Measurements from ENCODE around the gene COL12A1.
"Not testable (repeated sequence)": the region's sequence is repeated elsewhere in the genome, so short reads cannot be mapped to it uniquely, and the experiment has no call there.

Gene COL12A1

DNA sequence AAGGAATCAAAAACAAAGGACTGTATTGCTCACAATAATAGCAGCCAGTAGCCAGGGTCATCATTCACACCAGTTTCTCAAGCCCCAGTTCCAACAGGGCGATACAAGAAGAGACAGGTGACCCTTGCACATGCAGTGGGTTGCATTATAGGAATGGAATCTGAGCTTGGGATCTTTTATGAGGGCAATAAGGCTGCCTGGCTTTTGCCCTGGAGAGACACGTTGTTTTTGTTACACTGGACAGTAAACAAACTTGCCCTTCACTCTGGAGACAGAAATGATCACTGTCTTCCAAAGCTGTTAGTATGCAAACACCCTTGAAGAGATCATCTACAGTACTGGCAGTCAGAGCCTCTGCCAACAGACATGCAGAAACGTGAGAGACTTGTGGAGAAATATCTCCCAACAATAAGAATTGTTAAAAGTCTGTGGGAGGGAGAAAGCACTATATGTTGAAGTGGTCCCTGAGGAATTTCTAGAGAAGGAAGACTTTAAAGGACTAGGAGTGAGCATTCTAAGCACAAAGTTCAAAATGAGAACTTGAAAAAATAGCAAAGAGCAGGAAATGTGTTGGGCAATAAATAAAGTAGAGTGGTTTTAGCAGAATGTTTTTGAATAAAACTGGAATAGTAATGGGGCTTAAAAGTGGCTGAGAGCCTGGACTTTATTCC is 6.2 kb upstream of the COL12A1 start:
- DNase-seq, result no peak

DNA sequence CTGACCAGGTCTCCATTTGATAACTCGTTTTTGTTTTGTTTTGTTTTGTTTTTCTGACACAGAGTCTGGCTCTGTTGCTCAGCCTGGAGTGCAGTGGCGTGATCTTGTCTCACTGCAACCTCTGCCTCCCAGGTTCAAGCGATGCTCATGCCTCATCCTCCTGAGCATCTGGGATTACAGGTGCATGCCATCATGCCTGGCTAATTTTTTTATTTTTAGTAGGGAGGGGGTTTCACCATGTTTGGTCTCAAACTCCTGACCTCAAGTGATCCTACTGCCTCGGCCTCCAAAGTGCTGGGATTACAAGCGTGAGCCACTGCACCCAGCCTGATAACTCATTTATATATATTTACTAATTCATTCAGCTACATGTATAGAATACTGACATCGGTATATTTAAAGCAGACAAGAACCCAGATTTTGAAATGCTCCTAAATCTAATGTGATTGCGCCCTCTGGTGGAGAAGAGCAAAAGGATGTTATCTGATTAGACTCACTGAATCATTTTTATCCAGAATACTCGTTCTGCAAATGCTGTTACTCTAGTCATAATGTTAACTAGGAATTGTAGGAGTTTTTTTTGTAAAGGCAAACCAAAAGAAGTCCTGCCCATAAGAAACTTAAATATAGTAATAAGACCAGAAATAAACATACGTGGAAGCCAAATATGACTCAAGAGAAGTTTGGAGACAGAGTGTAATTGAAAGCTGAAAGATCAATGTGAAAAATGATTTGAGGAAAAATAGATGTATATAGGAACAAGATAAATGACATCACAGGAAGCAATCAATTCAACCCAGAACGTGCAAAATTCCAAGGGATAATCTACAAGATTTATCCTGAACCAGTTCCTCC is 5.3 kb upstream of the COL12A1 start:
- DNase-seq, result no peak

DNA sequence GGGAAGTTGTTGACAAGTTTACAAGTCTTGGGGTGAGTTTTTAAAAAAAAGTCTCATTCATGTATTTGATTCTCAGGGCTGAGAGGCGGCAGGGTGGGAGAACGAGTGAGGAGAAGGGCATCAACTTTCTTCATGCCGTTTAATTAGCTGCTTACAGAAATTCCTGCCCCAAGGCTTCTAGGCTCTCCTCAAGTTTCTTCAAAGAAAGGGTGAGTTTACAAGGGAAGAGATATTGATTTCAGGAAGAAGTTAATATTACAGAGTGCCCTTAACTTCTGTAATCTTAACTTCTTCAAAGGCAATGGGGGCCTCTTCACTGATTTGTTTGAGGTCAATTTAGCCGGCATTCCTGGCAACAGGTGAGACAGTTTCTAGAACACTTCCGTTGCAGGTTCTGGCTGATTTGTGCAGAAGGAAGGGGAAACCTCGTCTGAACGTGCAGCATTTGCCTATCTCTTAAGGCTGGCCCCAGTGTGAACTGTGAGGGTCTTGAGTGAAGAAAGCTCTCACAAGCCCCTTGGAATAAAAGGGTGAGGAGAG is 3.4 kb upstream of the COL12A1 start:
- DNase-seq, result no peak

DNA sequence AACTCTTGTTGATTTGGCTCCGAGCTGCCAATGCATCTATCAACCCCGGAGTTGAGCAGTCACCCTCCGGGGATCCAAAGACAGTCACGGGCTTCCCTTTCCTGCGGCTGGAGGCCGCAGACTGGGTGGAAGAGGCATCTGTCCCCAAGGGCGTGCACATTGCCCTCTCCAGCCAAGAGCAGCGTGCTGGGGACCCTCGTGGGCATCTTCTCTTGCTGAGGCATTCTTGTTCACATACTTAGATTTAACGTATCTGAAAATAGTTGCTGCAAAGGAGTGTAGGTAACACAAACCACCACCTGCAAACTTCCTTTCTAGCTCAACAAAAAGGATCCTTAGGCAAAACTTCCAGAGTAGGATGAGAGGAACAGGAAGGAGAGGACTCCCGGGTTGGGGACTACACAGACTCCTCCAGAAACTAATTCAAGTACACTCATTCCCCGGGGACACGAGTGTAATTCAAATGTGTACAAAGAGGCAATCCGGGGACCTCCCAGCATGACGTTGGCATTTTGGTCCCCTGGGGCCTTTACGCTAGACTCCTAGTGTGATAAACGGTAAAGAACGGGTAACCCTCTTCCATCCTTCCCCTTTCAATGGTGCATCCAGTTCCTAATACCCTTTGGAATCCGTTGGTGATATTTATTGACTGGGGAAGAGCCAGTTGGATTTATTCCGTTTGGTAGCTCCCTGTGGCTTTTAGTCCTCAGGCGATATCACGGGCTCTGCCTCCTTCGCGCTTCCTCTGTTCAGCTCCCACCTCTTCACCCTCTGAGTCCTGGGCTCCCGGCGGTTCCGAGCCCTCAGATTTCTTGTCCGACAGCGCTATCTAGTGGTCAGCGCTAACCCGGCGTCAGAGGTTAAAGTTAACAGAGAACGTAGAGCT is 2.7 kb upstream of the COL12A1 start:
- peak; percentile 42 for DNase-seq

DNA sequence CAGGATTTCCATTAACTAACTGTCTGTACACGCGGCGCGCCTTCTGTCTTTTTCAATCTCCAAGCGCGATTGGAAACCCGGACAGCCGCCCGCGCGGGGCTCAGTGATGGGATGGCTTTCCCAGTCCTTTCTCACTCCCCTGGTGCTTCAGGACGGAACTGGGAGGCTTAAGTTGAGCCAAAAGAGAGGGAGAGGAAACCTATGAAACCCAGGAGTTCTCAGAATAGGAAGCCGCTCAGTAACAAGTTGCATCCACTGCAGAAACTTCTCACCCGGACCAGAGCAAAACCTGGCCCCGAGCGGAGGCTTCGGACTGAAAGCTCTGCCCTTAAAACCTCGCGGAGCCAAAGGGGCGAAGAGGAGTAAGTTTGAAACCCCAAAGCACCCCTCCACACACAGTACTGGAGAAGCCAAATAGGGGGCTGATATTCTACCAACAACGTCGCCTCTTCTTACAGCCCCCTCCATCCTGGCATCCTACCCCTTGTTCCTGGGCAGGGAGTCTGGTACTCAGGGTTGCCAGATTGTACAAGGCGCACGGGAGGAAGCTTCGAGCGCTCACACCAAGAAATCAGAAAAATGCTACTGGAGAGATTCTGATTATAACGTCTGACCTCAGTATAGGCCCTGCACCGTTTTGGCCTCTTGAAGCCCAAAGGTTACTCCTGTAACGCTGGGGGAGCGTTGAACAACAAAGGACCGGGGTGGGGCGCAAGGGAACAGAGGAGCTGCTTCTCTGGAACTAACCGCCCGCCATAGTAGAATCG is 906 bp upstream of the COL12A1 start:
- no peak for DNase-seq

DNA sequence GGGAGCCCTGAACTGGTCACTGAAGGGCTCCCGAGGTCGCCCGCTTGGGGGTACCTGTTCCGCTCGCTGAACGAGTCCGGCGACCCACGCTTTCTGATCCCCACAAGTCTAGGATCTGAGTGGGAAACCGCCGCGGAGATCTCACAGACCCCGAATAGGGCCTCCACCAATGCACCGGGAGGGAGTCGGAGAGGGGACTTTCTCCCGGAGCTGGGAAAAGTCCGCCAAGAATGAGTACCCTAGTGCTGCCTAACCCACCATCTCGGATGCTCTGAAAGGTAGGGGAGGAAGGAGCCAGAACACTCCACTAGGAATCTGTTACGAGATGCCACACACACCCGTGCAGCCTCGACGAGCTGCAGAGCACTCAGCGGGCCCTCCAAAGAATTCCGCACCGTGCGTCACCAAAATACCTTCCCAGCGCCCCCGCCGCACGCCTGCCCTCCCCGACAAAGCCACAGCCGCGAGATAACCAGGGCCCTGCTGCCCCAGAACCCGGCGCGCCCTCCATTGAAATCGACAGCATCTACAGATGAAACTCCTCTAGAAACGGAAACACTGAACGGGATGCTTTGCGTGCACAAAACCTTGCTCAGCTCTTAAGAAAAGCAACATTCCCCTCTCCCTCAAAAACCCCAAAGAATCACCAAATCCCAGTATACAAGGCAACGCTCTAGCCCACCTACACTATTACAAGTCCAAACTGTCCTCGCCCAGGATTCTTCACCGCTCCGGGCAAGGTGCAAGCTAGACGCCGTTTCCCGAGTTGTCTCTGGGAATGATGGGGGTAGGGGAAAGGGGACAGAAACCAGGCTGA is 686 bp downstream of the COL12A1 start:
- DNase-seq, result no peak

DNA sequence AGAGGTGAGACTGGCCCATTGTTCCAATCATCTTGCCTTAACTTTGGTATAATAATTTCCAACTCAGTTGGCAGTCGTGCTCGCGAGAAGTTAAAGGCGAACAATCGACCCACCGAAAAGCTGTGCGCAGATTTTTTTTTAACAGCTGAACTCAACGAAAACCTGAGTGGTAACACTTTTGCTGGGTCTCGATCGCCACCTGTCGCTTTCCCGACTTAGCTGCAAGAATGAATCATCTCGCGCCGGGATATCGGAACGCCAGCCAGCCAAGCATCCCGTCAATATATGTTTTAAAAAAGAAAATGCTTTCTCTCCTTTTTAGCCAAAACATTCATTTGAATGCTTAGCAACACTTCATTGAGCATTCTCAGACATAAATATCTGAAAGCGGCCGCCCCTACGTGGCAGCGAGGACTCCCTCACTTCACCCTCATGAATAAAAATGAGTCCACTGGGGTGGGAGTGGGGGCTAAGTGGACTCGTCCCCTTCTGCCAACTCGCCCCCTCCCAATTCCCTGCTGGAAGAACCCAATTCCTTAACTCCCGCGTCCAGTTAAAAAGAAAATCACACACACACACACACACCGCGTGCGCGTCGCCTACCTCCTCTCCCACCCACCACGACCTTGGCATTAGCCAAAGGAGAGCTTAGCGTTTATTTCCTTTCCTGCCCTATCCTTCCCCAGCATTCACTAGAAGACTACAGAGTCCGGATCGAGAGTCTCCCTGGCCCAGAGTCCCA is 1.5 kb downstream of the COL12A1 start:
- no peak for DNase-seq

DNA sequence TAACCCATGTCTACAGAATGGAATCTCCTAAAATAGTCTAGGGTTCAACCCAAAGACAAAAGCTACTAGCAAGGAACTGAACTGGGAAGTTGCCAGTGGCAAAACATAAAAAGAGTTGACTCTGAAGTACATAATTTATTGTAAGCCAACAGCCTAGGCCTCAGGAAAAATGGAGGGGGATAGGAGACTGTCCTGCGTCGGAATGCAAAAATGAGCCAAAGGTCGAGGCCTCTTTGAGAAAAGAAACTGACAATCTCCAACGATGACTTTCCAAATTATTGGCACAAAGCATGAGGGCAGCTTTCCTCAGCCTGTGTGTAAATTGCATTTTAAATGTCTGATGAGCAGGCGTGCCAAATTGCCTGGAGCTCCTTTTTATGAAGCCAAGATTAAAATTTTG is 2.1 kb downstream of the COL12A1 start:
- DNase-seq, result no peak

DNA sequence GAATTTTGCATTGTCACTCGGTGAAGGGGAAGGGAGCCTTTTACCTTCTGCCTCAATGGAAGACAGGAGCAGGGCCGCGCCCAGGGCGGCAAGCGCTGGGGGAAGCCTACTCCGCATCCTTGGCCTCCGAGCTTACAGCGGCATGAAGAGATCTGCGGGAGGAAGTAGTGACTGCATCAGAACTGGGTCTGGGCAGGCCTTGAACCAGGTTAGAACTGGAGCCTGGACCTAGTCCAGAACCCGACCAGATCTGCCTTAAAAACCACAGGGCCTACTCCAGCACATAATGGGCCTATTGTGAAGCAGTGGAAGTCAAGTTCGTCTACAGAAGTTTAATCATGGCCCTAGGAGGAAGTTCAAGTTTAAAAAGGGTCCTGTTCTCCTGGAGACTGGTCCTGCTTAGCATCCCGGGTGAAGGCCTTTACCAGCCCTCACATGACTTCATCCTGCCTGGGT is 3.1 kb downstream of the COL12A1 start:
- DNase-seq, result no peak

DNA sequence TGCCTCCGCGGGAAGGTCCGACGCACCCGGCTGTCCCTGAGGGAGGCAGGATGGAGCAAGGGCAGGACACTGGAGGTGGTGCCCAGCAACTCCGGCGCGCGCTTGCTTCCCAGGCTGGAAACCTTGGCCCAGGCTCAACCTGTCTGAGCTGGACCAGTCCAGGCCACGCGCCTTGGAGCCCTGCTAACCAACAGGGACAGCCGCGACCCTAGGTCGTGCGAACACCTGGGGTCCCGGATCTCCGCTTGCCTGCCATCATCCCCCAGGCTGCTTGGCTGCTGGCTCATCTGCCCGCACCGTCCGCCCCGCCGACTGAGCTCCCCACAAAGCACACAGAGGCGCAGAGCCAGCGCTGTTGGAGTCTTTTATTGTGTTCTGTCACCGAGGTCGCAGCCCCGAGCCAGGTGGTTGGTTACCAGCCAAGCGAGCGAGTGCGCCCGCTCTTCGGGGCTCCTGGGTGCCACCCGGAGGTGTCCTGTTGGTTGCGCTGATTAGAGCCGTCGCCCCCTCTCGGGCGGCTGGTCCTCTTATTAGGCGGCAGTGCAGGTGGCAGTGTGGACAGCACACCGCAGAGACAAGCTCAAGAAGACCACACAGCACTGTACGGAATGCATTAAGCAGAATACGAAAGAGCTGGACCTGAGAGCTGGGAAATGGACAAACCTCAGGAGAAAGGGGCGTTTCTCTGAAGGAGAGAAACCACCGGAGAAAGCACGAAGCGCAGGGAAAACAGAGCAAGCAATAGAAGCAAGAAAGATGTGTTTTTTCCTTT is 3.8 kb downstream of the COL12A1 start:
- DNase-seq, result no peak

DNA sequence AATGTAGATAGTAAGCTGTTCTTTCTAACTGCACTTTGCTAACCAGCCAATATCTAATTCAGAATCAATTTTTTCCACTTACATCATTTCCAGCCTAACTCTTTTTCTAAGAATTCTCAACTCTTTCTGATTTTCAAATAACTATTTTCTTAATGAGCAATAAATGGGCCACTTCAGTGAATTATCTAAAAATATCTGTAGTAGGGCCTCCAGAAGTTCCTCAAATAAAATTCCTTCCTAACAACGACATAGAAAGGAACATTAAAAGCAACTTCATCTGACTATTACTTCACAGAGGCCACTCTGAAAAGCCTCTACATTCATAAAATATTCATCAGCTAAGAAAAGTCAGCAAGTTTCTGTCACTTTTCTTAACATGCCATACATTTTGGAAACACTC is 4.8 kb downstream of the COL12A1 start:
- DNase-seq, result no peak

DNA sequence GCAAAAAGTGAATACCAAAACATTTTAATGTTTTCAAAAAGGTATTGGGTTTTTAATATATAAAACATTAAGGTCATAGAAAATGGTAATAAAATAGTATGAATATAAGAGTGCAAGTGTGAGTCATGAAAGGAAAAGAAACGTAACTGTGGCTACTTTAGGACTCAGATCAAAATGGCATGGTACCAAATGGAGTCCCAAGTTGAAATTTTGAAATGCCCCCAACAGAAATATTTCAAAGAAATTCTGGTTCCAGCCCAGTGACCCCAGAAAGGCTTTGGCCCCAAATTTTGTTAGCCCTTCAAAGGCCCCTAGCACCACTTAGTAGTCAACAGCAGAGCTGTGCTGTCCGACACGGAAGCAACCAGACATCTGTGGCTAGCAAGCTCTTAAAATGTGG is 6.0 kb downstream of the COL12A1 start:
- DNase-seq, result no peak

DNA sequence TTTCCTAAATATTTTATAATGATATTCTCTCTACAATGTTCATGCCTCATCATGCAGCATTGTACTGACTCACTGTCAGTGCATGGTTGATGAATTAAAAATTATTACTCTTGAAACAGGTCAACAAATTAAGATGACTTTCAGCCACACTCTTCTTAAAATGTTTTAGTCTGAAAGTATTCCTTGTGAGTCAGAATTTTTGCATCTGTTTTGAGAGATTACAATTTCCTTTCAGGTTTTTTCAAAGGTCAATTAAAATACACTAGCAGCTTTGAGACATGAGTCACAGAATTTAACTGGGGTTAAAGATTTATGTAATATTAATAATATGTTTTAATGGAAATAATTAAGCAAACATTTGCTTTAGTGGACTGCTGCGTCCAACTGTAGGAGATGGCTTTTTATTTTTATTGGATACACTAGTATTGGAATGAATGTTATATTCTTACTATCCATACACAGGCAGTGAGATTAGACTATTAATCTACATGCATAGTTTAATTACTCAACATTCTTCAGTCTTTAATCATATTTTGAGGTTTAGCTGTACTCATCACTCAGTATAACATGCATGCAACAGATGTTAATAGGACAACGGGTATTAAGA is 9.7 kb downstream of the COL12A1 start:
- no peak for DNase-seq

DNA sequence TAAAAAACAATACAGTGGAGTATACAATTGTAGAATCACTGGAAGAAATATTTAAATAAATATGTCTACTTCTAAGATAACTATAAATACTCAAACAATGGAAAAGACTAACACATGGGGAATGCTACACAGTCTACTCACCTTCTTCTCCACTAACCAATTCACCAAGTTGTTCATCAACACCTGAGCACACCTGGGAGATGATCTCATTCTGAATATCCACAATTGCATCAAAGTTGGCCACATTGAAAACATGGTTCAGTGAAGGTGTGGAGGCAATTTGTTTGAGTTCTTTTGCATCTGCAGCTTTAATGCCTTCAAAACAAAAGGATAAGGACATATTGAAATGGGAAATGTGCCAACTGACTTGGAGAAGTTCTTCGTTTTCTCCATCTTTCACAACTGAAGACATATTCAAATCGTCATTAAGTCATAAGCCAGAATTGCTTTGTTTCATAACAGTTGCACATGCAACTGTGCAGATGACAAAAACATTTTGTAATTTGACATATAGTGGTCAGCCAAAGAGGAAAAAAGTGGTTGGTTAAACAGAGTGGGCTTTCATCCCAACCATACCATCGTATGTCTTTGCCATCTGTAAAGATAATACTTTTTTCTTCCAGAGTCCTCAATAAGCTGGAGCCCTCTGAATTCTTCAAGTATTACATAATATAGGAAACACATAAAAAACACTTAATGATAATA is 17.5 kb downstream of the COL12A1 start:
- no peak for DNase-seq

DNA sequence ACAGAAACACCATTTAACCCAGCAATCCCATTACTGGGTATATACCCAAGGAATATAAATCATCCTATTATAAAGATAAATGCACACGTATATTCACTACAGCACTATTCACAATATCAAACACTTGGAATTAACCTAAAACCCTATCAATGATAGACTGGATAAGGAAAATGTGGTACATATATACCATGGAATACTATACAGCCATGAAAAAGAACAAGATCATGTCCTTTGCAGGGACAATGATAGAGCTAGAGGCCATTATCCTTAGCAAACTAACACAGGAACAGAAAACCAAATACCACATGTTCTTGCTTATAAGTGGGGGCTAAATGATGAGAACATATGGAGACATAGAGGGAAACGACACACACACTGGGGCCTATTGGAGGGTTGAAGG is 19.3 kb downstream of the COL12A1 start:
- not testable (repeated sequence) for DNase-seq

DNA sequence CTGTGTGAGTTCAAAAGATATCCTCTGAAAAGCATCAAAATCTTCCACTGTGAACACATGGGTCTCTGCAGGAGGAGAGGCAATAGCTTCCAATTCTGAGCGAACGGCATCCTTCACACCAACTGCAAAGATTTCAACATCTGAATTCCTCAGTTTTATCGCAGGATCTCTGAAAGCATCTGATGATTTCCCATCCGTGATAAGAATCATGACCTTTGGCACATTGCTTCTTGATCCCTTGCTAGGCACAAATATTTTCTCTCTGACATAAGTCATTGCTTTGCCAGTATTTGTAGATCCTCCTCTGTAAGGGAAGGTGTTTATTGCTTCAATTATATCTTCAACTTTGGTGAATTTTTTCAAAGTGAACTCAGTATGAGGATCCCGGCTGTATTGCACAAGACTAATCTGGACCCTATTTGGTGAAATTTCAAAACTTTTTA is 22.7 kb downstream of the COL12A1 start:
- no peak for DNase-seq

DNA sequence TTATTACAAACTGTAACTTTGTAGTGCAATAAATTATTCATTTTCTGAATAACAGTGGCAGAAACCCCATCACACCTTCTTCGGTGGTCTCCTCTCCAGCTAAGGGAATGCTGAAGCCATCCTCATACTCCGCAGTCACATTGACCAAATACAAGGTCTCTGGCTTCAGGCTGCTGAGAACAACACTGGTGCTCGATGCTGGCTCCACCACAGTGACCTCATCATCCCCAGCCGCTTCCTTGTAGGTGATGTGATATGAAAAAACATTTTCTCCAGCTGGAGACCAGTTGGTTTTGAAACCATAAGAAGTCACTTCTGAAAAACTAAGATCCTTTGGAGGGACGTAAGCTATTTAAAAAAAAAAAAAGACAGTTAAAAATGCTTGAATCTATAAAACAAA is 25.0 kb downstream of the COL12A1 start:
- no peak for DNase-seq

DNA sequence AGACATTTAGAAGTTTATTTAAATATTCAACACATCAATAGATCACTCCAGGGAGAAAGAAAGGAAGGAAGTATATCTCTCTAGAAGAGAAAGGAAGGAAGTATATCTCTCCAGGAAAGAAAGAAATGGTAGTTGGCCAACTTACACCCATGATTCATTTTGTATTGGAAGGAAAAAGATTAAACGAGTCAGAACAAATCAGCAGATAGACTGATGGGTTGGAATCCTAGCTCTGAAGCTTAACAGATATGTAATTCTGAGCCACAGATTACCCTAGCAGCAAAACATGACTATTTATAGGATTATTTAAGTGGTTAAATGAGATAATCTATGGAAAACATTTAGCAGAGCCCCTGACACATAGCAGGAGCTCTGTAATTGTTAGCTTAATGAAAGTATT is 27.1 kb downstream of the COL12A1 start:
- DNase-seq, result no peak

All from NCI-H1417 treated with DMSO at 0.1 percent for 48 hours (cell line).